HCT116 (cell line): ENCODE data around the gene THSD4.

Source experiments
- POLR2A ChIP-seq: IDR thresholded peaks from 2 replicates; pipeline ENCODE4 v1.7.0; 2011; ENCODE audit warnings: borderline replicate concordance; ENCODE audit not compliant: insufficient read depth, insufficient read length; ENCODE audit errors: extremely low read depth
- TF ChIP-seq, protein P1 (sequence below), 3 experiments: fragments of 200-600 bp in 1 of 3; sonication (generic) in 1 of 3; IDR thresholded peaks in 2 of 3; conservative IDR thresholded peaks in 1 of 3; 2 replicates each; pipeline ENCODE4 v1.5.1; 2012 to 2017; ENCODE audit warnings: low read depth in 2 of 3, low read length in 2 of 3, antibody characterized with exemption in 1 of 3, borderline replicate concordance in 1 of 3, control low read depth in 1 of 3, mild to moderate bottlenecking in 1 of 3, mixed read lengths in 1 of 3, mixed run types in 1 of 3, moderate library complexity in 1 of 3; ENCODE audit not compliant: insufficient read depth in 1 of 3

DNA sequence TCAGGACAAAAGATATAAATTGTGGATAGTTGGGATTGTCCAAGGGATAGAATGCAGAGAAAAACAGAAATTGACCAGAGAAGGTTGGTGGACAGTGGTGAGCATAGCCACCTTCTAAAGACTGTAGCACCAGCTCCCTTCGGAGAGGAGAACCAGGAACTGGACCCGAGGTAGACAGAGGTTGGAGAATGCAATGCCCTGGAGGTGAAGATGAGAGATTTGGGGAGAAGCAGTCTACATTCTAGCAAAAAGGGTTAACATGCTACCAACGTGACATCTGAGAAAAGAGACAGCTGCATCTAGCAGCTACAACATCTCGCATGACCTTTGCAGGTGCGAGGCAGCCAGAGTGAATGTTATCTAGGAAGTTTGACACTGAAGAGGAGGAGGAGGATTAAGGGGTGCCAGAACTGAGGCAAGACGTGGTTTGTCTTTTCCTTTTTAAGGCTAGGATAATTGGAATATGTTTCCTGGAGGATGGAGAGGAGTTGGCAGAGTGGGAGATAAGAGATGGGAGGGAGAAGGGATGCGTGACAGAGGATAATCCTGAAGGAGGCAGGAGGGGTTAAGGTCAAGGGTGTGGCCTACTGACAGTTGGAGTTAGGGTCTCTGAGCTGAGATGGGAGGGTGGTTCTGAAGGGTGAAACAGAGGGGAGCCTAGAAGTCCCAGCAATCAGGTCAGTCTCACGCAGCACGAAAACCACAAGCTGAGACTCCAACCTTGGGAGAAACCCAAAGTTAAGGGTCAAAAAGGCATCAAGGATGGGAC is 591.4 kb downstream of the THSD4 start:
- TF ChIP-seq POLR2A: no peak
- TF ChIP-seq, protein P1, sequence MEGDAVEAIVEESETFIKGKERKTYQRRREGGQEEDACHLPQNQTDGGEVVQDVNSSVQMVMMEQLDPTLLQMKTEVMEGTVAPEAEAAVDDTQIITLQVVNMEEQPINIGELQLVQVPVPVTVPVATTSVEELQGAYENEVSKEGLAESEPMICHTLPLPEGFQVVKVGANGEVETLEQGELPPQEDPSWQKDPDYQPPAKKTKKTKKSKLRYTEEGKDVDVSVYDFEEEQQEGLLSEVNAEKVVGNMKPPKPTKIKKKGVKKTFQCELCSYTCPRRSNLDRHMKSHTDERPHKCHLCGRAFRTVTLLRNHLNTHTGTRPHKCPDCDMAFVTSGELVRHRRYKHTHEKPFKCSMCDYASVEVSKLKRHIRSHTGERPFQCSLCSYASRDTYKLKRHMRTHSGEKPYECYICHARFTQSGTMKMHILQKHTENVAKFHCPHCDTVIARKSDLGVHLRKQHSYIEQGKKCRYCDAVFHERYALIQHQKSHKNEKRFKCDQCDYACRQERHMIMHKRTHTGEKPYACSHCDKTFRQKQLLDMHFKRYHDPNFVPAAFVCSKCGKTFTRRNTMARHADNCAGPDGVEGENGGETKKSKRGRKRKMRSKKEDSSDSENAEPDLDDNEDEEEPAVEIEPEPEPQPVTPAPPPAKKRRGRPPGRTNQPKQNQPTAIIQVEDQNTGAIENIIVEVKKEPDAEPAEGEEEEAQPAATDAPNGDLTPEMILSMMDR (IDR thresholded peaks at IDR 0.05 in 2 of 3, conservative IDR thresholded peaks at IDR 0.05 in 1 of 3; ENCODE audit: borderline replicate concordance in 1 of 3, insufficient read depth in 1 of 3, low read depth in 2 of 3, low read length in 2 of 3): no peak
